GM21360 (cell line): ENCODE measurements around the gene GLIS1.

Experiments used
- ATAC-seq: cut with Tn5 transposase; IDR thresholded peaks from one replicate; pipeline ENCODE4 v1.9.1; 2021; ENCODE audit warnings: mild to moderate bottlenecking, moderate library complexity; ENCODE audit not compliant: unreplicated experiment

Gene GLIS1

GRCh38 chr1:53737648-53738204 is 1.2 kb downstream of the GLIS1 start:
- ATAC-seq, result no peak

- ATAC-seq, result no peak
These were observed 2.7 kb downstream of the GLIS1 start for GRCh38 chr1:53736290-53736689.

- no peak for ATAC-seq
These were observed 3.3 kb downstream of the GLIS1 start for GRCh38 chr1:53735681-53736080.

- no peak for ATAC-seq
These were observed 3.7 kb downstream of the GLIS1 start for GRCh38 chr1:53735261-53735660.

- ATAC-seq, result no peak
These were observed 4.2 kb downstream of the GLIS1 start for GRCh38 chr1:53734650-53735211.

- ATAC-seq, result no peak
These were observed 4.9 kb downstream of the GLIS1 start for GRCh38 chr1:53733975-53734649.

- no peak for ATAC-seq
These were observed 5.5 kb downstream of the GLIS1 start for GRCh38 chr1:53733447-53733931.

GRCh38 chr1:53732912-53733317 is 6.0 kb downstream of the GLIS1 start:
- ATAC-seq, result no peak

- no peak for ATAC-seq
These were observed 6.6 kb downstream of the GLIS1 start for GRCh38 chr1:53732409-53732808.

- no peak for ATAC-seq
These were observed 7.1 kb downstream of the GLIS1 start for GRCh38 chr1:53731779-53732305.

- ATAC-seq, result no peak
These were observed 7.8 kb downstream of the GLIS1 start for GRCh38 chr1:53731043-53731600.

GRCh38 chr1:53730224-53730865 is 8.6 kb downstream of the GLIS1 start:
- no peak for ATAC-seq

- ATAC-seq, result no peak
These were observed 9.3 kb downstream of the GLIS1 start for GRCh38 chr1:53729456-53730223.

- no peak for ATAC-seq
These were observed 10.1 kb downstream of the GLIS1 start for GRCh38 chr1:53728702-53729455.

- no peak for ATAC-seq
These were observed 10.8 kb downstream of the GLIS1 start for GRCh38 chr1:53728196-53728595.

- ATAC-seq, result no peak
These were observed 11.4 kb downstream of the GLIS1 start for GRCh38 chr1:53727461-53728092.

- ATAC-seq, result no peak
These were observed 12.9 kb downstream of the GLIS1 start for GRCh38 chr1:53726009-53726600.

- ATAC-seq, result no peak
These were observed 13.7 kb downstream of the GLIS1 start for GRCh38 chr1:53725238-53725689.

GRCh38 chr1:53722025-53722424 is 16.9 kb downstream of the GLIS1 start:
- no peak for ATAC-seq
